HL-60 (cell line): ENCODE data around the gene UPK1A.

Experiments
- CTCF ChIP-seq: IDR thresholded peaks from one replicate; pipeline ENCODE4 v1.5.1; 2011; ENCODE audit warnings: low read length, control low read depth, inconsistent platforms; ENCODE audit not compliant: insufficient read depth
- POLR2AphosphoS5 ChIP-seq: IDR thresholded peaks from 2 replicates; pipeline ENCODE4 v1.6.1; 2012; ENCODE audit warnings: low read depth
- SPI1 ChIP-seq: IDR thresholded peaks from 2 replicates; pipeline ENCODE4 v1.6.1; 2012; ENCODE audit warnings: low read depth, mild to moderate bottlenecking, borderline replicate concordance

- TF ChIP-seq CTCF, result no peak
- TF ChIP-seq SPI1, result no peak
- peak; percentile 35; the same call in 1 of the 2 replicates for TF ChIP-seq POLR2AphosphoS5
Measured at GRCh38 chr19:35718345-35719041, 52.2 kb downstream of the UPK1A start.
